ENCODE measurements around the gene CSF1.

Gene CSF1

GRCh38 chr1:109903376-109903930, 7.2 kb upstream of the CSF1 start:
- H3K36me3 Mint-ChIP-seq (ENCODE audit: low read depth) = peaks cover 6% of the 10 kb centered on the region
- ATAC-seq (no peak), DNase-seq (no peak)
- H3K4me1 Mint-ChIP-seq = peaks cover 38% of the 10 kb centered on the region
- H3K27ac Mint-ChIP-seq = no peak overlapping the region
- peaks cover 5% of the 10 kb centered on the region for H3K27me3 Mint-ChIP-seq
- H3K9me3 Mint-ChIP-seq = peaks cover 7% of the 10 kb centered on the region
- no peak overlapping the region for H3K4me3 Mint-ChIP-seq

GRCh38 chr1:109904105-109904817, 6.4 kb upstream of the CSF1 start:
- DNase-seq (no peak), ATAC-seq (no peak)
- peaks cover 40% of the 10 kb centered on the region for H3K4me1 Mint-ChIP-seq

GRCh38 chr1:109905491-109905890, 5.2 kb upstream of the CSF1 start:
- H3K27me3 Mint-ChIP-seq = peaks cover 5% of the 10 kb centered on the region
- H3K27ac Mint-ChIP-seq = peak overlapping the region; percentile 90
- DNase-seq (no peak), ATAC-seq (no peak)
- H3K36me3 Mint-ChIP-seq (ENCODE audit: low read depth) = peaks cover 6% of the 10 kb centered on the region
- peaks cover 7% of the 10 kb centered on the region for H3K9me3 Mint-ChIP-seq
- no peak overlapping the region for H3K4me3 Mint-ChIP-seq
- peaks cover 52% of the 10 kb centered on the region for H3K4me1 Mint-ChIP-seq

More at GRCh38 chr1:109904105-109904817, 6.4 kb upstream of the CSF1 start:
- Mint-ChIP-seq H3K27me3 (peaks cover 5% of the 10 kb centered on the region), H3K36me3 (ENCODE audit: low read depth) (peaks cover 6% of the 10 kb centered on the region), H3K27ac (no peak overlapping the region), H3K4me3 (no peak overlapping the region), H3K9me3 (peaks cover 7% of the 10 kb centered on the region)

- Mint-ChIP-seq H3K27me3 (peaks cover 5% of the 10 kb centered on the region), H3K4me3 (peak overlapping the region; percentile 27), H3K4me1 (peaks cover 49% of the 10 kb centered on the region), H3K27ac (peak overlapping the region; percentile 90), H3K9me3 (peaks cover 7% of the 10 kb centered on the region), H3K36me3 (ENCODE audit: low read depth) (peaks cover 7% of the 10 kb centered on the region)
- DNase-seq (peak; percentile 52), ATAC-seq (peak; percentile 94)
These were observed 4.3 kb upstream of the CSF1 start for GRCh38 chr1:109906160-109906838.

GRCh38 chr1:109906839-109907180, 3.8 kb upstream of the CSF1 start:
- Mint-ChIP-seq H3K27ac (peak overlapping the region; percentile 90), H3K9me3 (peaks cover 7% of the 10 kb centered on the region), H3K4me1 (peaks cover 51% of the 10 kb centered on the region), H3K4me3 (no peak overlapping the region), H3K36me3 (ENCODE audit: low read depth) (peaks cover 11% of the 10 kb centered on the region), H3K27me3 (peaks cover 5% of the 10 kb centered on the region)
- no peak for DNase-seq
- no peak for ATAC-seq

- peaks cover 14% of the 10 kb centered on the region for H3K36me3 Mint-ChIP-seq (ENCODE audit: low read depth)
- peak overlapping the region; percentile 90 for H3K27ac Mint-ChIP-seq
- no peak for DNase-seq
- H3K4me1 Mint-ChIP-seq = peaks cover 55% of the 10 kb centered on the region
- ATAC-seq = no peak
- H3K9me3 Mint-ChIP-seq = peaks cover 7% of the 10 kb centered on the region
- H3K4me3 Mint-ChIP-seq = no peak overlapping the region
- peaks cover 5% of the 10 kb centered on the region for H3K27me3 Mint-ChIP-seq
These were observed 3.4 kb upstream of the CSF1 start for GRCh38 chr1:109907190-109907774.

- no peak for ATAC-seq
- Mint-ChIP-seq H3K4me3 (no peak overlapping the region), H3K27ac (no peak overlapping the region), H3K9me3 (peaks cover 7% of the 10 kb centered on the region), H3K27me3 (peaks cover 9% of the 10 kb centered on the region), H3K36me3 (ENCODE audit: low read depth) (peaks cover 23% of the 10 kb centered on the region), H3K4me1 (peaks cover 68% of the 10 kb centered on the region)
- DNase-seq = no peak
These were observed 1.8 kb upstream of the CSF1 start for GRCh38 chr1:109908836-109909235.

GRCh38 chr1:109909561-109909960, 1.1 kb upstream of the CSF1 start:
- Mint-ChIP-seq H3K4me1 (peaks cover 70% of the 10 kb centered on the region), H3K4me3 (peak overlapping the region; percentile 86), H3K36me3 (ENCODE audit: low read depth) (peaks cover 25% of the 10 kb centered on the region), H3K9me3 (peaks cover 7% of the 10 kb centered on the region), H3K27me3 (peaks cover 9% of the 10 kb centered on the region), H3K27ac (peak overlapping the region; percentile 91)
- ATAC-seq (no peak), DNase-seq (no peak)

GRCh38 chr1:109910963-109911798, 532 bp downstream of the CSF1 start:
- Mint-ChIP-seq H3K4me1 (peaks cover 61% of the 10 kb centered on the region), H3K27me3 (peaks cover 9% of the 10 kb centered on the region), H3K4me3 (peak overlapping the region; percentile 86), H3K27ac (peak overlapping the region; percentile 91), H3K9me3 (peaks cover 4% of the 10 kb centered on the region), H3K36me3 (ENCODE audit: low read depth) (peaks cover 23% of the 10 kb centered on the region)
- peak; percentile 18 for ATAC-seq
- DNase-seq = peak; percentile 29

GRCh38 chr1:109912214-109912861, 1.7 kb downstream of the CSF1 start:
- peaks cover 7% of the 10 kb centered on the region for H3K27me3 Mint-ChIP-seq
- H3K4me1 Mint-ChIP-seq = peaks cover 49% of the 10 kb centered on the region
- peak overlapping the region; percentile 86 for H3K4me3 Mint-ChIP-seq
- peak overlapping the region; percentile 91 for H3K27ac Mint-ChIP-seq
- no peaks in the 10 kb centered on the region for H3K9me3 Mint-ChIP-seq
- DNase-seq (no peak), ATAC-seq (no peak)
- peaks cover 32% of the 10 kb centered on the region for H3K36me3 Mint-ChIP-seq (ENCODE audit: low read depth)

- H3K27ac Mint-ChIP-seq = peak overlapping the region; percentile 46
- peaks cover 37% of the 10 kb centered on the region for H3K36me3 Mint-ChIP-seq (ENCODE audit: low read depth)
These were observed 2.2 kb downstream of the CSF1 start for GRCh38 chr1:109912873-109913272.

GRCh38 chr1:109913360-109913879, 2.8 kb downstream of the CSF1 start:
- Mint-ChIP-seq H3K4me3 (peak overlapping the region; percentile 86), H3K9me3 (no peaks in the 10 kb centered on the region), H3K27ac (peak overlapping the region; percentile 46), H3K27me3 (peaks cover 7% of the 10 kb centered on the region), H3K4me1 (peaks cover 41% of the 10 kb centered on the region), H3K36me3 (ENCODE audit: low read depth) (peaks cover 42% of the 10 kb centered on the region)
- DNase-seq = no peak
- no peak for ATAC-seq

More at GRCh38 chr1:109912873-109913272, 2.2 kb downstream of the CSF1 start:
- Mint-ChIP-seq H3K4me1 (peaks cover 44% of the 10 kb centered on the region), H3K9me3 (no peaks in the 10 kb centered on the region), H3K4me3 (peak overlapping the region; percentile 86), H3K27me3 (peaks cover 7% of the 10 kb centered on the region)
- DNase-seq = no peak
- no peak for ATAC-seq

- ATAC-seq = no peak
- Mint-ChIP-seq H3K9me3 (no peaks in the 10 kb centered on the region), H3K4me3 (no peak overlapping the region), H3K27ac (no peak overlapping the region), H3K27me3 (peaks cover 7% of the 10 kb centered on the region), H3K36me3 (ENCODE audit: low read depth) (peaks cover 49% of the 10 kb centered on the region), H3K4me1 (peaks cover 34% of the 10 kb centered on the region)
- no peak for DNase-seq
These were observed 4.1 kb downstream of the CSF1 start for GRCh38 chr1:109914587-109915240.

Measured in activated naive CD8-positive, alpha-beta T cell treated with anti-CD3 and anti-CD28 coated beads, Interleukin-2, amount 50 U/mL, for 24 hours (primary cell).